Osteoblast (primary cell): ENCODE data around the gene CFP. TPM values are rescaled to one million over a fixed set of nuclear protein-coding genes. Genes with fewer than 3 reads are reported as not detected.
A peak's percentile ranks its signal among the peaks of the same experiment; 100 is the strongest.

Source experiments
- DNase-seq: peaks from one replicate; pipeline ENCODE4 v3.0.0; 2011; ENCODE audit warnings: low spot score, mixed read lengths; ENCODE audit not compliant: insufficient read length; ENCODE audit errors: missing footprints
- H2AFZ ChIP-seq: 2 replicates; pipeline ENCODE4 v1.6.0; 2011; ENCODE audit warnings: mild to moderate bottlenecking, low read length
- H3K27ac ChIP-seq: 2 replicates; pipeline ENCODE4 v1.5.1; 2011; ENCODE audit warnings: mild to moderate bottlenecking, low read depth, low read length, moderate library complexity
- H3K27me3 ChIP-seq: 2 replicates; pipeline ENCODE4 v1.6.0; 2012; ENCODE audit warnings: mild to moderate bottlenecking, control low read depth, inconsistent platforms, low read length, moderate library complexity; ENCODE audit not compliant: insufficient read depth
- H3K36me3 ChIP-seq: 2 replicates; pipeline ENCODE4 v1.5.1; 2011; ENCODE audit warnings: mild to moderate bottlenecking, low read length, control low read depth, moderate library complexity; ENCODE audit not compliant: insufficient read depth
- H3K4me1 ChIP-seq: 2 replicates; pipeline ENCODE4 v1.5.1; 2011; ENCODE audit warnings: mild to moderate bottlenecking, low read length, control low read depth, moderate library complexity; ENCODE audit not compliant: insufficient read depth
- H3K4me2 ChIP-seq: 2 replicates; pipeline ENCODE4 v1.6.0; 2011; ENCODE audit warnings: mild to moderate bottlenecking, low read length; ENCODE audit not compliant: insufficient read depth
- H3K4me3 ChIP-seq: fragments of 200-600 bp; sonication (generic); 3 replicates; pipeline ENCODE4 v1.5.1; 2012; ENCODE audit warnings: mild to moderate bottlenecking, low read length, inconsistent platforms; ENCODE audit not compliant: insufficient read depth
- H3K79me2 ChIP-seq: 2 replicates; pipeline ENCODE4 v1.6.0; 2012; ENCODE audit warnings: mild to moderate bottlenecking, low read length, control low read depth, inconsistent platforms; ENCODE audit not compliant: insufficient read depth
- H3K9me3 ChIP-seq: 2 replicates; pipeline ENCODE4 v1.5.1; 2011; ENCODE audit warnings: low read depth, low read length, control low read depth
- H4K20me1 ChIP-seq: 2 replicates; pipeline ENCODE4 v1.6.0; 2012; ENCODE audit warnings: mild to moderate bottlenecking, low read length, control low read depth; ENCODE audit not compliant: insufficient read depth
- CTCF ChIP-seq: IDR thresholded peaks from 2 replicates; pipeline ENCODE4 v1.5.1; 2011; ENCODE audit warnings: mild to moderate bottlenecking, low read depth, low read length, moderate library complexity; ENCODE audit errors: extremely low read depth
- small RNA-seq: library from RNA; depleted of rRNA; stranded (forward); fragments of <200 nt; gene quantifications from one replicate; pipeline ENCODE3, GENCODE V24; 2012
- total RNA-seq: library from RNA; depleted of rRNA; stranded (reverse); fragments of >200 nt; gene quantifications from 2 replicates; pipeline ENCODE4 v1.2.3, GENCODE V29; 2012

CFP gene
- total RNA-seq, 1 donor: 0.36 TPM

GRCh38 chrX:47573341-47574075, 56.2 kb downstream of the CFP start:
- Histone ChIP-seq H2AFZ (no peak overlapping the region), H3K4me1 (peaks cover 18% of the 10 kb centered on the region), H3K27me3 (no peaks in the 10 kb centered on the region), H3K79me2 (no peaks in the 10 kb centered on the region), H3K4me2 (peak overlapping the region; percentile 24), H4K20me1 (no peaks in the 10 kb centered on the region), H3K4me3 (no peak overlapping the region), H3K9me3 (no peaks in the 10 kb centered on the region), H3K36me3 (peaks cover 16% of the 10 kb centered on the region), H3K27ac (peak overlapping the region; percentile 45)
- no peak for TF ChIP-seq CTCF
- no peak for DNase-seq

Small RNAs within 50 kb of the gene (small RNA-seq; reads per million reads assigned to genes)
- gene MIR4769: not detected

Other genes with a start within 250 kb of the CFP start
- 9.0 and 9.1 TPM in 2 replicates for gene ZNF41, start 146.7 kb downstream of the CFP start, total RNA-seq
- gene ARAF, start 68.7 kb downstream of the CFP start, total RNA-seq: 18.9 and 21.0 TPM in 2 replicates
- 904 and 922 TPM in 2 replicates for gene TIMP1, start 47.5 kb downstream of the CFP start, total RNA-seq
- under 0.01 TPM in 2 replicates for gene SYN1, start 10.1 kb downstream of the CFP start, total RNA-seq
- gene ELK1, start 20.6 kb upstream of the CFP start, total RNA-seq: 36.2 and 37.6 TPM in 2 replicates
- 93.4 and 94.9 TPM in 2 replicates for gene UXT, start 29.2 kb upstream of the CFP start, total RNA-seq
- gene ZNF81, start 207.0 kb upstream of the CFP start, total RNA-seq: 5.8 and 7.7 TPM in 2 replicates